Lower lobe of right lung (tissue), 2 donors: Measurements from ENCODE around the gene IGSF23. TPM values are rescaled to one million over a fixed set of nuclear protein-coding genes. Genes with fewer than 3 reads are reported as not detected.
A peak's percentile ranks its signal among the peaks of the same experiment; 100 is the strongest.

ENCODE experiments used
- ATAC-seq, 2 donors: fragments of 200-7000 bp; cut with Tn5 transposase; one replicate each; pipeline ENCODE4 v1.9.1; 2020 to 2022; ENCODE audit warnings: mild to moderate bottlenecking in 2 of 2, moderate library complexity in 2 of 2
- DNase-seq: peaks from one replicate; pipeline ENCODE4 v3.0.0-alpha.2; 2020
- H3K27ac ChIP-seq: fragments of 200-600 bp; one replicate; pipeline ENCODE4 v1.8.0; 2022
- H3K27me3 ChIP-seq: fragments of 200-600 bp; one replicate; pipeline ENCODE4 v1.8.0; 2022; ENCODE audit warnings: low read depth
- H3K36me3 ChIP-seq: fragments of 200-600 bp; one replicate; pipeline ENCODE4 v1.8.0; 2022; ENCODE audit warnings: mild to moderate bottlenecking
- H3K4me1 ChIP-seq: fragments of 200-600 bp; one replicate; pipeline ENCODE4 v1.8.0; 2022
- H3K4me3 ChIP-seq: fragments of 200-600 bp; one replicate; pipeline ENCODE4 v1.8.0; 2022; ENCODE audit warnings: mild to moderate bottlenecking
- H3K9me3 ChIP-seq: fragments of 200-600 bp; one replicate; pipeline ENCODE4 v1.8.0; 2022
- CTCF ChIP-seq: fragments of 200-600 bp; IDR thresholded peaks from one replicate; pipeline ENCODE4 v1.8.0; 2022; ENCODE audit warnings: antibody characterized with exemption, mild to moderate bottlenecking
- intact Hi-C: fragments of 100-400 bp; cut with DNase I; formaldehyde crosslinking; loops from one replicate; pipeline ENCODE4 v1.11.0; 2022
- total RNA-seq: library from RNA; stranded (reverse); fragmentation: NEBNext Ultra II Directional; extraction: Animal tissue kit (Norgen Biotek cat#: 25700); gene quantifications from one replicate; pipeline ENCODE4 v1.2.1, GENCODE V29; 2021
- donor health status: DM: no; HTN: yes; CAD: no; lungs with severe emphysema.

Gene IGSF23
- total RNA-seq, 1 donor from 2014 or later, result not detected

GRCh38 chr19:44677019-44677811 lies 63.9 kb downstream of the IGSF23 start:
- H3K4me3 ChIP-seq, result no peak overlapping the region
- ATAC-seq (peak; percentile 25 to 29), DNase-seq (no peak)
- no peak for TF ChIP-seq CTCF
- H3K27me3 ChIP-seq, result no peaks in the 10 kb centered on the region
- H3K27ac ChIP-seq, result no peak overlapping the region
- no peaks in the 10 kb centered on the region for H3K36me3 ChIP-seq
- H3K4me1 ChIP-seq, result peaks cover 7% of the 10 kb centered on the region
- intact Hi-C loops, result no loop called here
- no peaks in the 10 kb centered on the region for H3K9me3 ChIP-seq

GRCh38 chr19:44680536-44680935 lies 67.2 kb downstream of the IGSF23 start:
- no peak for TF ChIP-seq CTCF

GRCh38 chr19:44681992-44682790 lies 68.8 kb downstream of the IGSF23 start:
- Histone ChIP-seq H3K4me3 (no peak overlapping the region), H3K36me3 (no peaks in the 10 kb centered on the region), H3K27me3 (no peaks in the 10 kb centered on the region), H3K27ac (no peak overlapping the region), H3K9me3 (no peaks in the 10 kb centered on the region), H3K4me1 (peaks cover 30% of the 10 kb centered on the region)
- DNase-seq (no peak), ATAC-seq (no peak)
- TF ChIP-seq CTCF, result no peak
- intact Hi-C loops, result no loop called here

More at GRCh38 chr19:44680536-44680935, 67.2 kb downstream of the IGSF23 start:
- Histone ChIP-seq H3K27me3 (no peaks in the 10 kb centered on the region), H3K36me3 (no peaks in the 10 kb centered on the region), H3K27ac (no peak overlapping the region), H3K4me1 (peaks cover 19% of the 10 kb centered on the region), H3K9me3 (no peaks in the 10 kb centered on the region), H3K4me3 (no peak overlapping the region)
- ATAC-seq, result no peak
- intact Hi-C loops, result no loop called here
- no peak for DNase-seq

GRCh38 chr19:44682807-44683206 lies 69.4 kb downstream of the IGSF23 start:
- ATAC-seq, result no peak
- peaks cover 30% of the 10 kb centered on the region for H3K4me1 ChIP-seq

More at GRCh38 chr19:44682807-44683206, 69.4 kb downstream of the IGSF23 start:
- H3K9me3 ChIP-seq, result no peaks in the 10 kb centered on the region
- intact Hi-C loops, result no loop called here
- H3K27ac ChIP-seq, result no peak overlapping the region
- H3K27me3 ChIP-seq, result no peaks in the 10 kb centered on the region
- TF ChIP-seq CTCF, result no peak
- no peak overlapping the region for H3K4me3 ChIP-seq
- no peaks in the 10 kb centered on the region for H3K36me3 ChIP-seq
- DNase-seq, result no peak
